PFSK-1 (cell line): Measurements from ENCODE around the gene ATP6AP1.

Source experiments
- POLR2AphosphoS5 ChIP-seq: IDR thresholded peaks from 2 replicates; pipeline ENCODE4 v1.6.1; 2012; ENCODE audit warnings: low read depth, mild to moderate bottlenecking, control low read depth, low read length, moderate library complexity
- SIN3A ChIP-seq: IDR thresholded peaks from 2 replicates; pipeline ENCODE4 v1.6.1; 2012; ENCODE audit warnings: mild to moderate bottlenecking, low read length, moderate library complexity, borderline replicate concordance; ENCODE audit not compliant: insufficient read depth
- TF ChIP-seq, protein P1 (sequence below), 2 experiments: IDR thresholded peaks; 2 replicates each; pipeline versions ENCODE4 v1.6.1 to v1.8.0; 2011 to 2012; ENCODE audit warnings: low read depth in 2 of 2, low read length in 2 of 2, control low read depth in 1 of 2, inconsistent platforms in 1 of 2, mild to moderate bottlenecking in 1 of 2, moderate library complexity in 1 of 2; ENCODE audit not compliant: insufficient read depth in 1 of 2

DNA sequence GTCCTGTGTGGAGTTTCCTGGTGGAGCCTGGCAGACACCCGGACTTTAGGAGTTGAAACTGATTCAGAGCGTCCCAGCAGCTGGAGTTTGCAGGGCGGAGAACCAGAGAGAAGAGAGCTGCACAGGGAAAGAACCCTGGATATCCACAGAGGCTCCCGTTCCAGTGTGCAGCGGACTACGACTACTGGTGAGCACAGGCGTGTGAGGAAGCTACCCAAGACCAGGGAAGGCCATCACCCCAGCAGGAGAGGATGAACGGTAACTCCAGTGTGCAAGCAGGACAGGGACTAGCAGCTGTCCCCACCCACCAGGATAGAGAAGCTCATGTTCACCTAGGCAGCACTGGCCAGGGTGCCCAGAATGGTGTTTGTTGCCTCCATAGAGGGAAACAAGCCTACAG, 48.3 kb downstream of the ATP6AP1 start:
- TF ChIP-seq SIN3A (no peak), POLR2AphosphoS5 (0 out of 2 replicates have a peak, but pooled peaks have one; percentile 42)
- TF ChIP-seq, protein P1, sequence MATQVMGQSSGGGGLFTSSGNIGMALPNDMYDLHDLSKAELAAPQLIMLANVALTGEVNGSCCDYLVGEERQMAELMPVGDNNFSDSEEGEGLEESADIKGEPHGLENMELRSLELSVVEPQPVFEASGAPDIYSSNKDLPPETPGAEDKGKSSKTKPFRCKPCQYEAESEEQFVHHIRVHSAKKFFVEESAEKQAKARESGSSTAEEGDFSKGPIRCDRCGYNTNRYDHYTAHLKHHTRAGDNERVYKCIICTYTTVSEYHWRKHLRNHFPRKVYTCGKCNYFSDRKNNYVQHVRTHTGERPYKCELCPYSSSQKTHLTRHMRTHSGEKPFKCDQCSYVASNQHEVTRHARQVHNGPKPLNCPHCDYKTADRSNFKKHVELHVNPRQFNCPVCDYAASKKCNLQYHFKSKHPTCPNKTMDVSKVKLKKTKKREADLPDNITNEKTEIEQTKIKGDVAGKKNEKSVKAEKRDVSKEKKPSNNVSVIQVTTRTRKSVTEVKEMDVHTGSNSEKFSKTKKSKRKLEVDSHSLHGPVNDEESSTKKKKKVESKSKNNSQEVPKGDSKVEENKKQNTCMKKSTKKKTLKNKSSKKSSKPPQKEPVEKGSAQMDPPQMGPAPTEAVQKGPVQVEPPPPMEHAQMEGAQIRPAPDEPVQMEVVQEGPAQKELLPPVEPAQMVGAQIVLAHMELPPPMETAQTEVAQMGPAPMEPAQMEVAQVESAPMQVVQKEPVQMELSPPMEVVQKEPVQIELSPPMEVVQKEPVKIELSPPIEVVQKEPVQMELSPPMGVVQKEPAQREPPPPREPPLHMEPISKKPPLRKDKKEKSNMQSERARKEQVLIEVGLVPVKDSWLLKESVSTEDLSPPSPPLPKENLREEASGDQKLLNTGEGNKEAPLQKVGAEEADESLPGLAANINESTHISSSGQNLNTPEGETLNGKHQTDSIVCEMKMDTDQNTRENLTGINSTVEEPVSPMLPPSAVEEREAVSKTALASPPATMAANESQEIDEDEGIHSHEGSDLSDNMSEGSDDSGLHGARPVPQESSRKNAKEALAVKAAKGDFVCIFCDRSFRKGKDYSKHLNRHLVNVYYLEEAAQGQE (IDR thresholded peaks at IDR 0.05; ENCODE audit: insufficient read depth in 1 of 2, low read depth in 2 of 2, low read length in 2 of 2): no peak
